Stimulated activated naive B cell treated with anti-CD40 and anti-IgM and Interleukin-4, amounts not matched to agents 10 μg/mL and 1 μg/mL and 100 μg/mL, for 72 hours (primary cell): Measurements from ENCODE around the gene TRIM15.
A peak's percentile ranks its signal among the peaks of the same experiment; 100 is the strongest.

Source experiments
- ATAC-seq, 2 donors: fragments of 150-1000 bp; cut with Tn5 transposase; replicated peaks; 2 replicates each; pipeline ENCODE4 v1.10.0; 2021; ENCODE audit warnings: moderate library complexity in 1 of 2
- DNase-seq: peaks from one replicate; pipeline ENCODE4 v3.0.0; 2021
- H3K27ac Mint-ChIP-seq: one replicate; pipeline ENCODE4 v1.8.0; 2022; ENCODE audit warnings: mild to moderate bottlenecking, mixed read lengths
- H3K27me3 Mint-ChIP-seq, 2 donors: one replicate each; pipeline ENCODE4 v1.8.0; 2022; ENCODE audit warnings: mixed read lengths in 2 of 2
- H3K36me3 Mint-ChIP-seq, 2 donors: one replicate each; pipeline ENCODE4 v1.8.0; 2022; ENCODE audit warnings: mixed read lengths in 2 of 2, mild to moderate bottlenecking in 1 of 2
- H3K4me1 Mint-ChIP-seq, 2 donors: one replicate each; pipeline ENCODE4 v1.8.0; 2022; ENCODE audit warnings: mixed read lengths in 2 of 2, mild to moderate bottlenecking in 1 of 2
- H3K4me3 Mint-ChIP-seq, 2 donors: one replicate each; pipeline ENCODE4 v1.8.0; 2022; ENCODE audit warnings: mild to moderate bottlenecking in 2 of 2, mixed read lengths in 2 of 2, moderate library complexity in 1 of 2
- H3K9me3 Mint-ChIP-seq, 2 donors: one replicate each; pipeline ENCODE4 v1.8.0; 2022; ENCODE audit warnings: mixed read lengths in 2 of 2, mild to moderate bottlenecking in 1 of 2

Gene TRIM15

GRCh38 chr6:30152910-30153610 is 10.3 kb upstream of the TRIM15 start:
- ATAC-seq = no peak
- Mint-ChIP-seq H3K27me3 (peaks cover 38 to 51% of the 10 kb centered on the region in 2 donors), H3K9me3 (no peaks in the 10 kb centered on the region), H3K4me3 (no peak overlapping the region), H3K4me1 (peaks cover 4 to 9% of the 10 kb centered on the region in 2 donors), H3K27ac (no peak overlapping the region), H3K36me3 (no peaks in the 10 kb centered on the region)
- DNase-seq = no peak

GRCh38 chr6:30154061-30154460 is 9.3 kb upstream of the TRIM15 start:
- Mint-ChIP-seq H3K4me3 (no peak overlapping the region), H3K36me3 (no peaks in the 10 kb centered on the region), H3K9me3 (no peaks in the 10 kb centered on the region), H3K27ac (no peak overlapping the region), H3K4me1 (peaks cover 11 to 15% of the 10 kb centered on the region in 2 donors), H3K27me3 (peaks cover 42 to 54% of the 10 kb centered on the region in 2 donors)
- DNase-seq (no peak), ATAC-seq (no peak)

- ATAC-seq (no peak), DNase-seq (no peak)
- Mint-ChIP-seq H3K36me3 (no peaks in the 10 kb centered on the region), H3K27ac (no peak overlapping the region), H3K27me3 (peaks cover 47 to 57% of the 10 kb centered on the region in 2 donors), H3K9me3 (no peaks in the 10 kb centered on the region), H3K4me1 (peaks cover 11 to 15% of the 10 kb centered on the region in 2 donors), H3K4me3 (no peak overlapping the region)
Measured at GRCh38 chr6:30154709-30155519, 8.4 kb upstream of the TRIM15 start.

DNA sequence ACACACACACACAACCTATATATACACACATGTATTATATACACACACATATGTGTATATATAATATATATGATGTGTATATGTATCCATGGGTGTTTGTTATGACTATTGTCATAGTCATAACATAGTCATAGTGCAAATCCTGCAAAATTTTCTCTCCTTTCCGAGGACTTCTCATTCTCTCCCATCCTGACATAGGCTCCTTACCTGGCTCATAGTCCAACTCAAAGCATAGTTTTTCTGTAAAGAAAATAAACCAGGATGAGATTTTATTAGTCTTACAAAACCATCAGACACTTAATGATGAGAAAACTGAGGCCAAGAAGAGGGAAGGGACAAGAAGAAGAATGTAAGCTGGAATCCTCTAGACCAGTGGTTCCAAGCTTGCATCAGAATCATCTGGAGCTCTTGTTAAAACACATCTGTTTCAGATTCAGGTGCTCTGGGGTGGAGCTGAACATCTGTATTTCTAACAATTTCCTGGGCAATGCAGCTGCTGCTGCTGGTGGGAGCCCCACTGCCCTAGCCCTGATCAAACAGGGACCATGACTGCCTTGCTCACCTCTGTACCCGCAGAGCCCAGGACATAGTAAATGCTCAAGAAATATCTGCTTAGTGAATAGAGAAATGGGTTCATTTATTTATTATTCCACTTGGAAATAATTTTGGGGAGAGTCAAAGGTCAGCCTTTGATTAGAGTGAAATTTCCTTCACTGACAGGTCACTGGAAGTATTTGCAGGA is 7.7 kb upstream of the TRIM15 start:
- Mint-ChIP-seq H3K27me3 (peaks cover 49 to 57% of the 10 kb centered on the region in 2 donors), H3K9me3 (no peaks in the 10 kb centered on the region), H3K4me1 (peaks cover 11% of the 10 kb centered on the region in 2 donors), H3K27ac (no peak overlapping the region), H3K4me3 (no peak overlapping the region), H3K36me3 (no peaks in the 10 kb centered on the region)
- DNase-seq (no peak), ATAC-seq (no peak)

GRCh38 chr6:30156262-30156599 is 7.1 kb upstream of the TRIM15 start:
- H3K27ac Mint-ChIP-seq = no peak overlapping the region
- DNase-seq (no peak), ATAC-seq (no peak)
- no peaks in the 10 kb centered on the region for H3K9me3 Mint-ChIP-seq
- peaks cover 53% of the 10 kb centered on the region in 2 donors for H3K27me3 Mint-ChIP-seq
- no peak overlapping the region for H3K4me3 Mint-ChIP-seq
- peaks cover 11% of the 10 kb centered on the region in 2 donors for H3K4me1 Mint-ChIP-seq
- H3K36me3 Mint-ChIP-seq = no peaks in the 10 kb centered on the region

DNA sequence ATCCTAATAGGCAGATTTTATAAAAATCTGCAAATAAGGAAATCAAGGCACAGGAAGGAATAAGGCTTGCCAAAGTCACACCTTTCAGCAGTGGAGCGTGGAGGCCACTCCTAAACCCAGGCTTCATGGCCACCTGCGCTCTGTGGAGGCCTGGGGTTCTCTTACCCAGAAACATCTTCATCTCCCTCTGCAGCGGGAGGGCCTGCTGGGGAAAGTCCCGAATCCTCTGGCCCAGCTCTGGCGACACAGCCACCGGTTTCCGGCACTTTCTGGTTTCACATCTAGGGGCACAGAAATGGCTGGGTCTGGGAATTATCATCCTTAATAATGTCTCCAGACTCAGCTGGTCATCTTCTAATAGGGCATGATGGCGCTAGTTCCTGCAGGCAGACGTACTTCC is 6.6 kb upstream of the TRIM15 start:
- ATAC-seq = no peak
- no peak overlapping the region for H3K4me3 Mint-ChIP-seq
- H3K4me1 Mint-ChIP-seq = peaks cover 11% of the 10 kb centered on the region in 2 donors
- H3K27ac Mint-ChIP-seq = no peak overlapping the region
- H3K27me3 Mint-ChIP-seq = peaks cover 53% of the 10 kb centered on the region in 2 donors
- DNase-seq = no peak
- no peaks in the 10 kb centered on the region for H3K36me3 Mint-ChIP-seq
- no peaks in the 10 kb centered on the region for H3K9me3 Mint-ChIP-seq

DNA sequence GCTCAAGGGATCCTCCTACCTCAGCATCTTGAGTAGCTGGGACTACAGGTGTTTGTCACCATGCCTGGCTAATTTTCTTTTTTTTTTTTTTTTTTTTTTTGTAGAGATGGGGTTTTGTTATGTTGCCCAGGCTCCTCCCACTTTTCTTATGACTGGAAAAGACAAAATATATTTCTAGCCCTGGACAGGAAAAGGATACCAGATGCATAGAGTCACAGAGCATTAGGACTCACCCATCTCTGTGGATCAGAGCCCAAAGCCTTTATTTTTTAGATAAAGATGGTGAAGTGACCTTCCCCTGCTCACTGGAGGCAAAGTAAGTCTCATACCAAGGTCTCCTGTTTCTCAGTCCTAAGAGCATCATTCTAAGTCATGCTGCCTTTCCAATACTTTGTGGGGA is 5.8 kb upstream of the TRIM15 start:
- Mint-ChIP-seq H3K36me3 (no peaks in the 10 kb centered on the region), H3K27me3 (peaks cover 53% of the 10 kb centered on the region in 2 donors), H3K4me3 (no peak overlapping the region), H3K9me3 (no peaks in the 10 kb centered on the region), H3K27ac (no peak overlapping the region), H3K4me1 (peaks cover 11% of the 10 kb centered on the region in 2 donors)
- DNase-seq (no peak), ATAC-seq (peak; percentile 19 to 23)

GRCh38 chr6:30157999-30158398 is 5.3 kb upstream of the TRIM15 start:
- no peak overlapping the region for H3K4me3 Mint-ChIP-seq
- no peak for ATAC-seq
- no peaks in the 10 kb centered on the region for H3K9me3 Mint-ChIP-seq
- DNase-seq = no peak
- no peak overlapping the region for H3K27ac Mint-ChIP-seq
- H3K36me3 Mint-ChIP-seq = no peaks in the 10 kb centered on the region
- peaks cover 11% of the 10 kb centered on the region in 2 donors for H3K4me1 Mint-ChIP-seq
- peaks cover 50 to 51% of the 10 kb centered on the region in 2 donors for H3K27me3 Mint-ChIP-seq

- ATAC-seq = no peak
- H3K27me3 Mint-ChIP-seq = peaks cover 46 to 48% of the 10 kb centered on the region in 2 donors
- peaks cover 9 to 11% of the 10 kb centered on the region in 2 donors for H3K4me1 Mint-ChIP-seq
Measured at GRCh38 chr6:30158475-30159040, 4.8 kb upstream of the TRIM15 start.

GRCh38 chr6:30160008-30160784 is 3.1 kb upstream of the TRIM15 start:
- Mint-ChIP-seq H3K9me3 (no peaks in the 10 kb centered on the region), H3K4me3 (no peak overlapping the region), H3K27me3 (peaks cover 41 to 44% of the 10 kb centered on the region in 2 donors), H3K36me3 (no peaks in the 10 kb centered on the region), H3K4me1 (peaks cover 9 to 11% of the 10 kb centered on the region in 2 donors), H3K27ac (no peak overlapping the region)
- ATAC-seq = no peak
- DNase-seq = no peak

More at GRCh38 chr6:30158475-30159040, 4.8 kb upstream of the TRIM15 start:
- DNase-seq = no peak
- Mint-ChIP-seq H3K27ac (no peak overlapping the region), H3K9me3 (no peaks in the 10 kb centered on the region), H3K4me3 (no peak overlapping the region), H3K36me3 (no peaks in the 10 kb centered on the region)

DNA sequence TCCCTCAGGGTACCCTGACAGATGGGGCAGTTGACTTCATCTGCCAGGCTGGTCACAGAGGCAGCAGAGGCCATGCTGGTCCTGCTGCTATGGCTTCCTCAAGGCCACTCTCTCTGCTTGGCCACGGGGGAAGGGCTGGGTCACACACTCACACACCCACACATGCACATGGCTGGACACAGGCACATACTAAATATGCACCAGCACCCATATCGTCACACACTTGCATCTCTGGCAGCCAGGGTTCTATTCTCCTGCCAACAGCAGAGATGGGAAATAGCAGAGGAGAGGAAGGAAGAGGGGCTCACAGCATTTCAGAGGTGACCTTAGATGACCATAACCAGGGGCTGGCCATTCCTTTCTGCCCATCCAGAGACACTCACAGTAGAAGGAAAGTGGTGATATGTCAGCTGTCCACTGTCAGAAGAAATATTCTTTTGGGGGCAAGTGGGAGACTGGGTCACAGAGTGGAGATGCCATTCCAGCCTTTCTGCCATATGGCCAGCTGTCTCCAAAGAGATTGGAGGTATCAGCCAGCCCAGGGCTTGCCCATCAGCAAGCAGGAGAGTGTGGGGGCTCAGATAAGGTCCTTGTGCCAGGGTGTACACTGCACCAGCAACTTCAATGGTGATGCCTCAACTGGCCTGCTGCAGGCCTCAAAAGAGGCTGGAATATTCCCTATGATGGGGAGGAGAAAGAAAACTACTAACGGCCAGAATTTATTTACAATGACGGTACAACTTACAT is 2.4 kb upstream of the TRIM15 start, which contains the start of gene TRIM10:
TRIM10 (minus strand) TSS at position 427 of the 747 bp plus-strand sequence; CDS start at position 74, 353 bp downstream.
- Mint-ChIP-seq H3K4me1 (peaks cover 9 to 11% of the 10 kb centered on the region in 2 donors), H3K27ac (peak within 1 kb of the TSS; percentile 26), H3K9me3 (no peaks in the 10 kb centered on the region), H3K27me3 (peaks cover 41 to 42% of the 10 kb centered on the region in 2 donors), H3K4me3 (no peak within 1 kb of the TSS), H3K36me3 (no peaks in the 10 kb centered on the region)
- ATAC-seq (no peak), DNase-seq (no peak)

- H3K4me1 Mint-ChIP-seq = peaks cover 9 to 11% of the 10 kb centered on the region in 2 donors
- no peak overlapping the region for H3K27ac Mint-ChIP-seq
- no peaks in the 10 kb centered on the region for H3K36me3 Mint-ChIP-seq
- H3K4me3 Mint-ChIP-seq = no peak overlapping the region
- ATAC-seq = no peak
- H3K9me3 Mint-ChIP-seq = no peaks in the 10 kb centered on the region
- no peak for DNase-seq
- peaks cover 44 to 46% of the 10 kb centered on the region in 2 donors for H3K27me3 Mint-ChIP-seq
Measured at GRCh38 chr6:30162265-30163089, 869 bp upstream of the TRIM15 start.
